Tibial artery (tissue), 4 donors: Measurements from ENCODE around the gene FDXACB1.
A peak's percentile ranks its signal among the peaks of the same experiment; 100 is the strongest.
"Not testable (repeated sequence)": the region's sequence is repeated elsewhere in the genome, so short reads cannot be mapped to it uniquely, and the experiment has no call there.

ENCODE experiments used
- DNase-seq, 2 donors: peaks; one replicate each; pipeline ENCODE4 v3.0.0-alpha.2; 2019
- H3K27ac ChIP-seq, 2 donors: fragments of 200-600 bp; sonication (generic) in 1 of 2; 1 replicate in 1 of 2; 2 replicates in 1 of 2; pipeline ENCODE4 v1.5.1; 2018 to 2019; ENCODE audit warnings: mild to moderate bottlenecking in 1 of 2
- H3K27me3 ChIP-seq, 2 donors: fragments of 200-600 bp; sonication (generic) in 1 of 2; one replicate each; pipeline versions ENCODE4 v1.5.1 to v1.6.0; 2016 to 2019
- H3K36me3 ChIP-seq, 3 donors: fragments of 200-600 bp; sonication (generic) in 2 of 3; one replicate each; pipeline ENCODE4 v1.5.1; 2016 to 2019; ENCODE audit warnings: mild to moderate bottlenecking in 2 of 3
- H3K4me1 ChIP-seq, 4 donors: fragments of 200-600 bp; sonication (generic) in 2 of 4; 1 replicate in 3 of 4; 2 replicates in 1 of 4; pipeline ENCODE4 v1.5.1; 2016 to 2019
- H3K4me3 ChIP-seq, 2 donors: fragments of 200-600 bp; sonication (generic) in 1 of 2; 1 replicate in 1 of 2; 2 replicates in 1 of 2; pipeline ENCODE4 v1.5.1; 2018 to 2019; ENCODE audit warnings: mild to moderate bottlenecking in 2 of 2
- H3K9me3 ChIP-seq, 3 donors: fragments of 200-600 bp; sonication (generic) in 1 of 3; one replicate each; pipeline ENCODE4 v1.5.1; 2016 to 2019
- CTCF ChIP-seq, 2 experiments: fragments of 200-600 bp in 1 of 2; fragments of 450-650 bp in 1 of 2; IDR thresholded peaks; one replicate each; pipeline ENCODE4 v1.5.1; 2017 to 2019; ENCODE audit warnings: antibody characterized with exemption in 2 of 2, mild to moderate bottlenecking in 1 of 2, moderate library complexity in 1 of 2
- intact Hi-C: fragments of 100-400 bp; cut with DNase I; formaldehyde crosslinking; loops from one replicate; pipeline ENCODE4 v1.15.0; 2023; ENCODE audit warnings: low total_unique reads

The FDXACB1 gene

GRCh38 chr11:111905411-111905810 is 26.4 kb upstream of the FDXACB1 start:
- no peaks in the 10 kb centered on the region for H3K9me3 ChIP-seq
- no peak for DNase-seq
- TF ChIP-seq CTCF (IDR thresholded peaks at IDR 0.05), result no peak
- H3K4me1 ChIP-seq, result peaks cover 0 to 32% (median 3%) of the 10 kb centered on the region in 4 donors
- H3K27ac ChIP-seq, result no peak overlapping the region
- no peaks in the 10 kb centered on the region for H3K27me3 ChIP-seq
- intact Hi-C loops, result no loop called here
- H3K4me3 ChIP-seq, result no peak overlapping the region
- peaks cover 10 to 25% (median 13%) of the 10 kb centered on the region in 3 donors for H3K36me3 ChIP-seq

DNA sequence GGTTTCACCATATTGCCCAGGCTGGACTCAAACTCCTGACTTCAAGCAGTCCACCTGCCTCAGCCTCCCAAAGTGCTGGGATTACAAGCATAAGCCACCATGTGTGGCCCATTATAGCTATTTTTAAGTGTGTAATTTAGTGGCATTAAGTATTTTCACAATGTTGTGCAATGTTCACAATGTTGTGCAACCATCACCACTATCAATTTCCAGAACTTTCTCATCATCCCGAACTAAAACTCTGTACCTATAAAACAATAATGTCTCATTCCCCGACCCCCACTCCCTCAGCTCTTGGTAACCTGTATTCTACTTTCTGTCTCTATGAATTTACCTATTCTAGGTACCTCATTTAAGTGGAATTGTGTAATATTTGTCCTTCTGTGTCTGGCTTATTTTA is 7.9 kb upstream of the FDXACB1 start:
- H3K27me3 ChIP-seq, result no peaks in the 10 kb centered on the region
- H3K27ac ChIP-seq, result no peak overlapping the region
- DNase-seq, result no peak

GRCh38 chr11:111886032-111886431 is 7.1 kb upstream of the FDXACB1 start:
- intact Hi-C loops, result no loop called here

More for the DNA sequence above, 7.9 kb upstream of the FDXACB1 start:
- Histone ChIP-seq H3K9me3 (no peaks in the 10 kb centered on the region), H3K36me3 (peaks cover 0 to 6% (median 0%) of the 10 kb centered on the region in 3 donors), H3K4me3 (no peak overlapping the region), H3K4me1 (no peaks in the 10 kb centered on the region)
- TF ChIP-seq CTCF (IDR thresholded peaks at IDR 0.05), result no peak
- intact Hi-C loops, result no loop called here

DNA sequence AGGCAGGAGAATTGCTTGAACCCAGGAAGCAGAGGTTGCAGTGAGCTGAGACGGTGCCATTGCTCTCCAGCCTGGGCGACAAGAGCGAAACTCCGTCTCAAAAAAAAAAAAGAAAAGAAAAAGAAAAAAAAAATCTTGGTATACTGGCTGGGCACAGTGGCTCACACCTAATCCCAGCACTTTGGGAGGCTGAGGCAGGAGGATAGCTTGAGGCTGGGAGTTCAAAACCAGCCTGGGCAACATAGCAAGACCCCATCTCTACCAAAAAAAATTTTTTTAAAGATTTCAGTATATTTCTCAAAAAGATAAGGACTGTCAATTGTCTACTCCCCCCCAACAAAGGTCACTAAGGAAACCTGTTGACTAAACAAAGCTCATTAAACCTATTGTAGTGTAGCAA is 6.1 kb upstream of the FDXACB1 start:
- intact Hi-C loops, H3K27me3 ChIP-seq, H3K36me3 ChIP-seq, DNase-seq, H3K9me3 ChIP-seq, H3K27ac ChIP-seq, H3K4me1 ChIP-seq, H3K4me3 ChIP-seq: not testable (repeated sequence)

More at GRCh38 chr11:111886032-111886431, 7.1 kb upstream of the FDXACB1 start:
- H3K9me3 ChIP-seq, result no peaks in the 10 kb centered on the region
- no peak for TF ChIP-seq CTCF (IDR thresholded peaks at IDR 0.05)
- H3K36me3 ChIP-seq, result peaks cover 0 to 6% (median 0%) of the 10 kb centered on the region in 3 donors
- no peak overlapping the region for H3K27ac ChIP-seq
- H3K4me3 ChIP-seq, result no peak overlapping the region
- H3K4me1 ChIP-seq, result no peaks in the 10 kb centered on the region
- no peak for DNase-seq
- H3K27me3 ChIP-seq, result no peaks in the 10 kb centered on the region

GRCh38 chr11:111882202-111882601 is 3.2 kb upstream of the FDXACB1 start:
- no peak for DNase-seq
- Histone ChIP-seq H3K4me3 (no peak overlapping the region), H3K27ac (no peak overlapping the region), H3K36me3 (peaks cover 0 to 6% (median 0%) of the 10 kb centered on the region in 3 donors), H3K27me3 (no peaks in the 10 kb centered on the region), H3K9me3 (no peaks in the 10 kb centered on the region), H3K4me1 (peaks cover 0 to 14% (median 9%) of the 10 kb centered on the region in 4 donors)
- intact Hi-C loops, result loop anchor here (5.0 kb wide), 1 partner anchor 205 kb away; the partner anchor contains the start of genes SDHD and TIMM8B
- TF ChIP-seq CTCF (IDR thresholded peaks at IDR 0.05), result no peak

DNA sequence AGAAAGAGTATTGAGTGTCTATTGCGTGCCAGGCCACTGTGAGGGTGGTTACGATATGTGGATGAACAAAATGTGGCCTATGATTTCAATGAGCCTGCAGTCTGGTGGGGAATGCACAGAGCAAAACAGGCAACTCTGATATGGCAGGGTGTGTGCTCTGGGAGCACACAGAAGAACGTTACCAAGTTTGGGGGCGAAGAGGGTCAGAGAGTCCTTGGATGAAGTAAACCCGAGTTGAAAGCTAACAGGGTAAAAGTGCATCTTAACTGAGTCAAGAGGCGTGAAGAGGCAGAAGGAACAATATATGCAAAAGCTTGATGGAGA is 634 bp upstream of the FDXACB1 start:
- TF ChIP-seq CTCF (IDR thresholded peaks at IDR 0.05), result no peak
- intact Hi-C loops, result loop anchor here (5.0 kb wide), 2 partner anchors 48 to 103 kb away; no protein-coding TSS in a partner anchor
- H3K4me1 ChIP-seq, result peaks cover 0 to 14% (median 9%) of the 10 kb centered on the region in 4 donors
- H3K27me3 ChIP-seq, result no peaks in the 10 kb centered on the region
- peaks cover 0 to 6% (median 0%) of the 10 kb centered on the region in 3 donors for H3K36me3 ChIP-seq
- no peak for DNase-seq
- peak overlapping the region; percentile 59 to 77 for H3K4me3 ChIP-seq
- H3K27ac ChIP-seq, result peak overlapping the region; percentile 92 to 94
- H3K9me3 ChIP-seq, result no peaks in the 10 kb centered on the region
